ENCODE data around the gene SERPINB1.

DNA sequence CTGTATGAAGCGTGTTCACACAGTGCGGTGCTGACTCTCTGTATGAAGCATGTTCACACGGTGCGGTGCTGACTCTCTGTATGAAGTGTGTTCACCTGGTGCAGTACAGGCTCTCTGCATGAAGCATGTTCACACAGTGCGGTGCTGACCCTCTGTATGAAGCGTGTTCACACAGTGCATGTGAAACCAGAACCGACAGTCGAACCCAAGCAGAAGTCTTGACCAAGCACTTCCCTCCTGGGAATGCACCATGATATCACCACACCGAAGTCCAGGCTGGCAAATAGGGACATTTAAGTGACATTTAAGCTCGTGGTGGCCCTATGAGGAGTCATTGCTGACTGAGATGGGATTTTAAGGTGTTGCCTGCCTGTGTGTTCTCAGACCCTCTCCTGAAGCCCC lies 11.3 kb upstream of the SERPINB1 start:
- TF ChIP-seq ZNF792 (tag by site-specific recombination; IDR thresholded peaks at IDR 0.05) (no peak), ZBTB1 (tag by site-specific recombination; IDR thresholded peaks at IDR 0.05) (no peak)
- TF ChIP-seq, protein P1, sequence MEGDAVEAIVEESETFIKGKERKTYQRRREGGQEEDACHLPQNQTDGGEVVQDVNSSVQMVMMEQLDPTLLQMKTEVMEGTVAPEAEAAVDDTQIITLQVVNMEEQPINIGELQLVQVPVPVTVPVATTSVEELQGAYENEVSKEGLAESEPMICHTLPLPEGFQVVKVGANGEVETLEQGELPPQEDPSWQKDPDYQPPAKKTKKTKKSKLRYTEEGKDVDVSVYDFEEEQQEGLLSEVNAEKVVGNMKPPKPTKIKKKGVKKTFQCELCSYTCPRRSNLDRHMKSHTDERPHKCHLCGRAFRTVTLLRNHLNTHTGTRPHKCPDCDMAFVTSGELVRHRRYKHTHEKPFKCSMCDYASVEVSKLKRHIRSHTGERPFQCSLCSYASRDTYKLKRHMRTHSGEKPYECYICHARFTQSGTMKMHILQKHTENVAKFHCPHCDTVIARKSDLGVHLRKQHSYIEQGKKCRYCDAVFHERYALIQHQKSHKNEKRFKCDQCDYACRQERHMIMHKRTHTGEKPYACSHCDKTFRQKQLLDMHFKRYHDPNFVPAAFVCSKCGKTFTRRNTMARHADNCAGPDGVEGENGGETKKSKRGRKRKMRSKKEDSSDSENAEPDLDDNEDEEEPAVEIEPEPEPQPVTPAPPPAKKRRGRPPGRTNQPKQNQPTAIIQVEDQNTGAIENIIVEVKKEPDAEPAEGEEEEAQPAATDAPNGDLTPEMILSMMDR (tag by site-specific recombination; IDR thresholded peaks at IDR 0.05) = no peak
- TF ChIP-seq, protein P2, sequence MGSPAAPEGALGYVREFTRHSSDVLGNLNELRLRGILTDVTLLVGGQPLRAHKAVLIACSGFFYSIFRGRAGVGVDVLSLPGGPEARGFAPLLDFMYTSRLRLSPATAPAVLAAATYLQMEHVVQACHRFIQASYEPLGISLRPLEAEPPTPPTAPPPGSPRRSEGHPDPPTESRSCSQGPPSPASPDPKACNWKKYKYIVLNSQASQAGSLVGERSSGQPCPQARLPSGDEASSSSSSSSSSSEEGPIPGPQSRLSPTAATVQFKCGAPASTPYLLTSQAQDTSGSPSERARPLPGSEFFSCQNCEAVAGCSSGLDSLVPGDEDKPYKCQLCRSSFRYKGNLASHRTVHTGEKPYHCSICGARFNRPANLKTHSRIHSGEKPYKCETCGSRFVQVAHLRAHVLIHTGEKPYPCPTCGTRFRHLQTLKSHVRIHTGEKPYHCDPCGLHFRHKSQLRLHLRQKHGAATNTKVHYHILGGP (tag by site-specific recombination; IDR thresholded peaks at IDR 0.05) = no peak
